ENCODE measurements around the gene CCL7. TPM values are rescaled to one million over a fixed set of nuclear protein-coding genes. Genes with fewer than 3 reads are reported as not detected.

The CCL7 gene
- total and polyA plus RNA-seq, 8 donors, result 0.96 to 3.7 TPM; not detected in 6

DNA sequence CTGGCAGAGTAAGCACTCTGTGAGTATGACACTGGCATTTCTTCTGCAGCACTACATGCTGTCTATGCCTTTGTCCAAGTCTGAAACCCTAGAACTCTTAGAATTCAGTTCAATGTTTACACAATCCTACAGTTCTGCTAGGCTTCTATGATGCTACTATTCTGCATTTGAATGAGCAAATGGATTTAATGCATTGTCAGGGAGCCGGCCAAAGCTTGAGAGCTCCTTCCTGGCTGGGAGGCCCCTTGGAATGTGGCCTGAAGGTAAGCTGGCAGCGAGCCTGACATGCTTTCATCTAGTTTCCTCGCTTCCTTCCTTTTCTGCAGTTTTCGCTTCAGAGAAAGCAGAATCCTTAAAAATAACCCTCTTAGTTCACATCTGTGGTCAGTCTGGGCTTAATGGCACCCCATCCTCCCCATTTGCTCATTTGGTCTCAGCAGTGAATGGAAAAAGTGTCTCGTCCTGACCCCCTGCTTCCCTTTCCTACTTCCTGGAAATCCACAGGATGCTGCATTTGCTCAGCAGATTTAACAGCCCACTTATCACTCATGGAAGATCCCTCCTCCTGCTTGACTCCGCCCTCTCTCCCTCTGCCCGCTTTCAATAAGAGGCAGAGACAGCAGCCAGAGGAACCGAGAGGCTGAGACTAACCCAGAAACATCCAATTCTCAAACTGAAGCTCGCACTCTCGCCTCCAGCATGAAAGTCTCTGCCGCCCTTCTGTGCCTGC lies 15.2 kb upstream of the CCL7 start, which contains the start of gene CCL2:
Gene CCL2 (plus strand): TSS at position 635 of the 730 bp plus-strand sequence. CDS start 65 bp downstream, at position 700.
- peak in 3 of 4 donors; percentile 69 to 89 (median 79) for DNase-seq
- H3K9me3 ChIP-seq, result no peaks in the 10 kb centered on the region
- H3K4me1 ChIP-seq, result peaks cover 51 to 76% of the 10 kb centered on the region in 2 donors
- peak within 1 kb of the TSS; percentile 14 to 46 for H3K4me3 ChIP-seq
- H3K27me3 ChIP-seq, result no peaks in the 10 kb centered on the region
- intact Hi-C loops (cut with DNase I), result no loop called here
- H3K36me3 ChIP-seq, result no peaks in the 10 kb centered on the region
- peak within 1 kb of the TSS; percentile 77 to 78 for H3K27ac ChIP-seq
- TF ChIP-seq, protein P1, sequence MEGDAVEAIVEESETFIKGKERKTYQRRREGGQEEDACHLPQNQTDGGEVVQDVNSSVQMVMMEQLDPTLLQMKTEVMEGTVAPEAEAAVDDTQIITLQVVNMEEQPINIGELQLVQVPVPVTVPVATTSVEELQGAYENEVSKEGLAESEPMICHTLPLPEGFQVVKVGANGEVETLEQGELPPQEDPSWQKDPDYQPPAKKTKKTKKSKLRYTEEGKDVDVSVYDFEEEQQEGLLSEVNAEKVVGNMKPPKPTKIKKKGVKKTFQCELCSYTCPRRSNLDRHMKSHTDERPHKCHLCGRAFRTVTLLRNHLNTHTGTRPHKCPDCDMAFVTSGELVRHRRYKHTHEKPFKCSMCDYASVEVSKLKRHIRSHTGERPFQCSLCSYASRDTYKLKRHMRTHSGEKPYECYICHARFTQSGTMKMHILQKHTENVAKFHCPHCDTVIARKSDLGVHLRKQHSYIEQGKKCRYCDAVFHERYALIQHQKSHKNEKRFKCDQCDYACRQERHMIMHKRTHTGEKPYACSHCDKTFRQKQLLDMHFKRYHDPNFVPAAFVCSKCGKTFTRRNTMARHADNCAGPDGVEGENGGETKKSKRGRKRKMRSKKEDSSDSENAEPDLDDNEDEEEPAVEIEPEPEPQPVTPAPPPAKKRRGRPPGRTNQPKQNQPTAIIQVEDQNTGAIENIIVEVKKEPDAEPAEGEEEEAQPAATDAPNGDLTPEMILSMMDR (IDR thresholded peaks at IDR 0.05), result no peak
- peak; percentile 69 for ATAC-seq

DNA sequence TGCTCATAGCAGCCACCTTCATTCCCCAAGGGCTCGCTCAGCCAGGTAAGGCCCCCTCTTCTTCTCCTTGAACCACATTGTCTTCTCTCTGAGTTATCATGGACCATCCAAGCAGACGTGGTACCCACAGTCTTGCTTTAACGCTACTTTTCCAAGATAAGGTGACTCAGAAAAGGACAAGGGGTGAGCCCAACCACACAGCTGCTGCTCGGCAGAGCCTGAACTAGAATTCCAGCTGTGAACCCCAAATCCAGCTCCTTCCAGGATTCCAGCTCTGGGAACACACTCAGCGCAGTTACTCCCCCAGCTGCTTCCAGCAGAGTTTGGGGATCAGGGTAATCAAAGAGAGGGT lies 14.7 kb upstream of the CCL7 start:
- Histone ChIP-seq H3K4me3 (peak overlapping the region; percentile 14 to 46), H3K27ac (peak overlapping the region; percentile 77 to 78), H3K27me3 (no peaks in the 10 kb centered on the region), H3K36me3 (no peaks in the 10 kb centered on the region), H3K9me3 (no peaks in the 10 kb centered on the region), H3K4me1 (peaks cover 48 to 70% of the 10 kb centered on the region in 2 donors)
- ATAC-seq (no peak), DNase-seq (no peak)
- TF ChIP-seq, protein P1 (IDR thresholded peaks at IDR 0.05), result no peak
- intact Hi-C loops (cut with DNase I), result no loop called here

DNA sequence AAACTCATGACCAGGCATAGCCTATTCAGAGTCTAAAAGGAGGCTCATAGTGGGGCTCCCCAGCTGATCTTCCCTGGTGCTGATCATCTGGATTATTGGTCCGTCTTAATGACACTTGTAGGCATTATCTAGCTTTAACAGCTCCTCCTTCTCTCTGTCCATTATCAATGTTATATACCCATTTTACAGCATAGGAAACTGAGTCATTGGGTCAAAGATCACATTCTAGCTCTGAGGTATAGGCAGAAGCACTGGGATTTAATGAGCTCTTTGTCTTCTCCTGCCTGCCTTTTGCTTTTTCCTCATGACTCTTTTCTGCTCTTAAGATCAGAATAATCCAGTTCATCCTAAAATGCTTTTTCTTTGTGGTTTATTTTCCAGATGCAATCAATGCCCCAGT lies 14.2 kb upstream of the CCL7 start:
- DNase-seq (no peak), ATAC-seq (no peak)
- Histone ChIP-seq H3K4me1 (peaks cover 44 to 66% of the 10 kb centered on the region in 2 donors), H3K4me3 (peak overlapping the region; percentile 14 to 46), H3K36me3 (no peaks in the 10 kb centered on the region), H3K27ac (peak overlapping the region; percentile 77 to 78), H3K9me3 (no peaks in the 10 kb centered on the region), H3K27me3 (no peaks in the 10 kb centered on the region)
- TF ChIP-seq, protein P1 (IDR thresholded peaks at IDR 0.05), result no peak
- intact Hi-C loops (cut with DNase I), result no loop called here

DNA sequence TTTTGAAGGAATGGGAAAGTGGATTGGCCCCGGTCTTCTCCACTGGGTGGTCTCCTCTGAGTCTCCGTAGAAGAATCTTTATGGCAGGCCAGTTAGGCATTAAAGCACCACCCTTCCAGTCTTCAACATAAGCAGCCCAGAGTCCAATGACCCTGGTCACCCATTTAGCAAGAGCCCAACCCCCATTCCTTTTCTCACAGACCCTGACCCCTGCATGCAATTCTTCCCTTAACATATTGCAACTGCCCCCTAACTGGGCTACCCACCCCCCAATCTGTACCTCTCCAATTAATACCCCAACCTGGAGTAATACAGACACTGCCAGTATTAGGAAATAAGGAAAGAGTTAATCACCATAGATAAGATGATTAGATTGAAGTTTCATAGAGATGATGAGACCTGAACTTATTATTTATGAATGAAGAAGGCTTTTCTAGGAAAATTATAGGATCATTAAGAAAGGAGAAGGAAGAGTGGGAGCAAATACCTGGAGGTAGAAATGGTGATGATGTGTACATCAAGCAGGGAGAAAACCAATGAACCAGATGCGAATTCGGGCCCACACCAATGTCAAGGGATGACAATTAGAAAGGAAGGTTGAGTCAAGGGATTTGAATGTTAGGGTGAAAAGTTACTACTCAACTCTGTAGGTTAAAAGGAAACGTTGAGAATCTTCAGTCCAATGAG lies 12.6 kb upstream of the CCL7 start:
- Histone ChIP-seq H3K4me3 (peak overlapping the region in 1 of 2 donors; percentile 46), H3K9me3 (no peaks in the 10 kb centered on the region), H3K27ac (peak overlapping the region in 1 of 2 donors; percentile 78), H3K27me3 (no peaks in the 10 kb centered on the region), H3K4me1 (peaks cover 33 to 49% of the 10 kb centered on the region in 2 donors), H3K36me3 (no peaks in the 10 kb centered on the region)
- TF ChIP-seq, protein P1 (IDR thresholded peaks at IDR 0.05), result no peak
- no peak for DNase-seq
- intact Hi-C loops (cut with DNase I), result no loop called here
- ATAC-seq, result no peak

DNA sequence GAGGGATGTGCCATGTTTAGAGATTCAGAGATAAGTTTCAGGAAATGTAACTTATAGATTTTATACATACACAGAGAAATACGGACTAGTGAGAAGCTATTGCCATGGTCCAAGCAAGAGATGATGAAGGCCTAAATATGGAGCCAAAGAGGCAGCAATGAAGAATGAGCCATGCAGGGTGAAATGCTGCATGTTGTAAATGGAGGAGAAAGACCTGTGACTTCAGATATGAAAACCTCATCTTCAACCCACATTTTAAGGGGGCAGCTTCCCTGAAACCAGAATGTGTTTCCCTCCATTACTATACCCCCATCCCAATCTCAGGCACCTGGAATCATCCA lies 12.1 kb upstream of the CCL7 start:
- Histone ChIP-seq H3K4me3 (no peak overlapping the region), H3K4me1 (peaks cover 27 to 44% of the 10 kb centered on the region in 2 donors), H3K36me3 (no peaks in the 10 kb centered on the region), H3K27ac (no peak overlapping the region), H3K27me3 (no peaks in the 10 kb centered on the region), H3K9me3 (no peaks in the 10 kb centered on the region)
- no peak for DNase-seq
- no peak for ATAC-seq
- intact Hi-C loops (cut with DNase I), result no loop called here
- TF ChIP-seq, protein P1 (IDR thresholded peaks at IDR 0.05), result no peak
